22Rv1 (cell line): ENCODE data around the gene THAP2.

ENCODE experiments used
- ZFX ChIP-seq: fragments of 450-650 bp; IDR thresholded peaks from 2 replicates; pipeline ENCODE4 v1.6.1; 2017; ENCODE audit warnings: antibody characterized with exemption, borderline replicate concordance
- TF ChIP-seq, protein P1 (sequence below): fragments of 450-650 bp; IDR thresholded peaks from 2 replicates; pipeline ENCODE4 v1.5.1; 2017; ENCODE audit warnings: mild to moderate bottlenecking

DNA sequence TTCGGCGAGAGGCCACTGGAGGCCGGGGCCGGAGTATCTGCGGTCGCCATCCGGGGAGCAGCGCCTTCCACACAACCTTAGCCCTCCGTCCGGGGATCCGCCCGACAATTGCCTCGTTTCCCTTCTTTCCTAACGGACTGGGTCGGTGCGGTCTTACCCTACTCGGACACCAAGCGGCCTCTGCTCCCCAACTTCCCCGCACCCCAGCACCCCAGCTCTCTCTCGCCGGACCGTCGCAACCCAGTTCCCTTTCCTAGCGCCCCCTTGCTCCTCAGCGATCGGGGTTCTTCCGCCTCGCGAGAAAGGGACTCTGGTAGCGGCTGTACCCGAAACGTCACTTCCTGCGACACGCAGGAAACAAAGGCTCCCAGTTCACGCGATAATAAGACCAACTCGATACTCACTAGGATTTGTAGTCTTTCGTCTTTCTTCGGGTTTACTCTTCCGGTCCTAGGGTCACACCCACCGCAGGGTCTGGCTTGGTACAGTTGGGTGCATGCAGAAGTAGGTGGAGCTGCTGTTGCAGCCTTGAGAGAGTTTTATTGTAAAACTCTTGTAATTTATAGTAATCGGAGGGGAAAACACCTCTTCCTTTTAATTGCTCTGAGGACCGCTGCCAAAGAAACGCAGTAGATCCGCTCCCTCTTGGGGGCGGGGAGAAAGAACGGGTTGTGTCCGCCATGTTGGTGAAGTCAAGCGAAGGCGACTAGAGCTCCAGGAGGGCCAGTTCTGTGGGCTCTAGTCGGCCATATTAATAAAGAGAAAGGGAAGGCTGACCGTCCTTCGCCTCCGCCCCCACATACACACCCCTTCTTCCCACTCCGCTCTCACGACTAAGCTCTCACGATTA, at the start of gene THAP2, which contains the start of gene ZFC3H1:
- TF ChIP-seq, protein P1, sequence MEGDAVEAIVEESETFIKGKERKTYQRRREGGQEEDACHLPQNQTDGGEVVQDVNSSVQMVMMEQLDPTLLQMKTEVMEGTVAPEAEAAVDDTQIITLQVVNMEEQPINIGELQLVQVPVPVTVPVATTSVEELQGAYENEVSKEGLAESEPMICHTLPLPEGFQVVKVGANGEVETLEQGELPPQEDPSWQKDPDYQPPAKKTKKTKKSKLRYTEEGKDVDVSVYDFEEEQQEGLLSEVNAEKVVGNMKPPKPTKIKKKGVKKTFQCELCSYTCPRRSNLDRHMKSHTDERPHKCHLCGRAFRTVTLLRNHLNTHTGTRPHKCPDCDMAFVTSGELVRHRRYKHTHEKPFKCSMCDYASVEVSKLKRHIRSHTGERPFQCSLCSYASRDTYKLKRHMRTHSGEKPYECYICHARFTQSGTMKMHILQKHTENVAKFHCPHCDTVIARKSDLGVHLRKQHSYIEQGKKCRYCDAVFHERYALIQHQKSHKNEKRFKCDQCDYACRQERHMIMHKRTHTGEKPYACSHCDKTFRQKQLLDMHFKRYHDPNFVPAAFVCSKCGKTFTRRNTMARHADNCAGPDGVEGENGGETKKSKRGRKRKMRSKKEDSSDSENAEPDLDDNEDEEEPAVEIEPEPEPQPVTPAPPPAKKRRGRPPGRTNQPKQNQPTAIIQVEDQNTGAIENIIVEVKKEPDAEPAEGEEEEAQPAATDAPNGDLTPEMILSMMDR, result peak; percentile 41
- TF ChIP-seq ZFX, result no peak
